ENCODE measurements around the gene FAM163A. TPM values are rescaled to one million over a fixed set of nuclear protein-coding genes. Genes with fewer than 3 reads are reported as not detected.

FAM163A gene
- under 0.01 TPM in 2 replicates for total RNA-seq

GRCh38 chr1:179742717-179743678 is at the start of gene FAM163A:
FAM163A (plus strand) TSS chr1:179743291; CDS start chr1:179813098, 69,807 bp downstream.

Other genes starting within 250 kb of the FAM163A start
- not detected in 2 replicates for gene NPHS2, start 167.3 kb upstream of the FAM163A start, total RNA-seq
- gene TDRD5, start 151.5 kb upstream of the FAM163A start, total RNA-seq, result not detected in 2 replicates
- gene TOR1AIP2, start 134.5 kb downstream of the FAM163A start, total RNA-seq, result 70.5 and 101 TPM in 2 replicates
- gene TOR1AIP1, start 139.0 kb downstream of the FAM163A start, total RNA-seq, result 23.7 and 29.8 TPM in 2 replicates
- gene CEP350, start 211.5 kb downstream of the FAM163A start, total RNA-seq, result 26.6 and 41.6 TPM in 2 replicates

Measured in epithelial cell of umbilical artery (primary cell).